NCI-H1436 treated with DMSO at 0.1 percent for 48 hours (cell line): Measurements from ENCODE around the gene WDFY2.

ENCODE experiments used
- DNase-seq: peaks from one replicate; lab custom pipeline; 2025; lab: John Stamatoyannopoulos, UW

The WDFY2 gene

DNA sequence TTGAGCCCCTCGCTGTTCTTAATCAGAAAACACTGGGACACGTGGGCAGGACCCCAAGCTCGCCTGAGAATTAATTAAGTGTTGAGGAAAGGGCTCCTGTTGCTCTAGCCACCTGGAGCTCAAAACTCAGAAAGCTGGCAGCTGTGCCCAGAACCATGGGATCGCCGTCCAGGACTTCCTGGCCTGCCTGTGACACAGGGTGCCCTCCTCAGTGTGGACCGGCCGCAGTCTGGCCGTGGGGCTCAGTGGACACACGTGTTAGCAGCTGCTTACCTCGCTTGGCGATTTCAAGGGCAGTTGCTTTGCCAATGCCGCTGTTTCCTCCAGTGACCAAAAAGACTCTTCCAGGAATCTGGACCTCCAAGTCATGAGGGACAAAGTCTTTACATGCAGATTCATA lies 215.0 kb downstream of the WDFY2 start:
- DNase-seq, result no peak

DNA sequence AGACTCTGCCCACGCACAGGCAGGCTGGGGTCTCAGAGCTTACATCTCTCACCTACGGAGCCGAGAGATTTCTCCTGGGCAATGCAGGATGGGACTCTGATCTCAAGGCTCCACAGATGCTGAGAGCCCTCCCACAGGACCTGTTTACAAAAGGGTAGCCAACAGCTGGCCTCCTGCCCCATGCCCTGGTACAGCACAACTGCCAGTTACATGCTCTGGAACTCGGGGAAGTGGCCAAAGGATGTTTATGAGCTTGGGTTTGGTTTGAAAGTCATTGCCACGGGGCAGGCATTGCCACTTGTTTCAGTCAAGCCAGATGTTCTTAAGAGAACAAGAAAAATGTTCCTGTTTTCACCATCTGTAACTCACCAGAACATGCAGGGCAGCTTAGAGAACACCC lies 216.2 kb downstream of the WDFY2 start:
- no peak for DNase-seq

DNA sequence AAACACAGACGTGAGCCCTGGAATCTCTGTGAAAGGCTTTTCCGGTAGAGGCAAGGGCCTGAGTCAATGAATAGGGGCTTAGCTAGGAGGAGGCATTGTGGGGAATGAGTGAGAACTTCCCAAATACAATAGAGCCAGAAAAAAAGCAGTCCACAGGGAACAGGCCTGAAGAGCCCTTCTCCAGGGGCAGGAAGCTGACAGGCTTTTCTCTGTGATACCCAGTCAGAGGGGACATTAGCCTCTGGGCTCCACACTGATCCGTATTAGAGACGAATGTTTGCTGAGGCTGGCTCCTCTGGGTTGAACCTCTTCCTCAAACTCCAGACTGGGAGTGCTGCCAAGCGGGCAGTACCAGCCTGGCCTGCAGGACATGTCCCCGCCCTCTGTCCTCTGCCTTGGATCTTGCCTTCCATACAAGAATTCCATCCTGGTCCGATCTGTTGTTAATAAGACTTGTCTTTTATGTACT lies 217.4 kb downstream of the WDFY2 start:
- no peak for DNase-seq

DNA sequence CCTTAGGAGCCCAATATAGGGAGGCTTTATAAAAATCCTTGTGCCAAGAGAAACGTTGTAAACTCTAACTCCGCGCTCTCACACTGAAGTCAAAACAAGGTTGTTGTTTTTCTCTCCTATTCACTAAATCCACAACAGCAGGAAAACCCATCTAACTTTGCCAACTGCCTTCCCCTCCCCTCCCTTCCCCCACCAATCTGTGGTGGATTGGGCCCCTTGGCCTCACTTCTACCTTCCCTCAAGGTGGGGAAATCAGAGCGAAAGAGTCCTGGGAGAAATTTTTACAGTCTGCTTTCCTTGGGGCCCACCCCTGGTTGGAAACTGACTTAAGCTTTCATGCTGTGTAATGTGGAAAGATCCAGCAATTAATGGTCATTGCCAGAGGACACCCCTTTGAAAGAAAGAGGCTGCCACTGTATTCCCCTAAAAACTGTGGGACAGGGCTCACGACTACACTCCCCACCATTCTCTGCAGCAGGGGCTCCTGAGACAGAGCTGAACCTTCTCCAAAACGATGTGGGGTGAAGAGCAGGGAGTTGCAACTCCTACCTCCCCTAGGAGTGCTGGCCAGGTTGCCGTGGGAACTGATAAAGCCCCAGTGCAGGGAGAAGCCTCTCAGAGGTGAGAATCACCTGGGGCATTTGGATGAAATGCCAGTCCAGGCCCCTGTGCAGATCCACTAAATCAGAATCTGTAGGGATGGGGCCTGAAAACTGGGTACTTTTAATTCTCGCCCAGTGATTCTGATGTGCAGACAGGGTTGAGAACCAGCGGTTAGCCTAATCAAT lies 218.6 kb downstream of the WDFY2 start:
- DNase-seq, result no peak

- DNase-seq, result no peak
Observed at GRCh38 chr13:51803422-51804294, 219.4 kb downstream of the WDFY2 start, which contains the start of gene DHRS12. Gene DHRS12 (minus strand): TSS chr13:51804163. CDS start chr13:51799659, 4,504 bp downstream.

DNA sequence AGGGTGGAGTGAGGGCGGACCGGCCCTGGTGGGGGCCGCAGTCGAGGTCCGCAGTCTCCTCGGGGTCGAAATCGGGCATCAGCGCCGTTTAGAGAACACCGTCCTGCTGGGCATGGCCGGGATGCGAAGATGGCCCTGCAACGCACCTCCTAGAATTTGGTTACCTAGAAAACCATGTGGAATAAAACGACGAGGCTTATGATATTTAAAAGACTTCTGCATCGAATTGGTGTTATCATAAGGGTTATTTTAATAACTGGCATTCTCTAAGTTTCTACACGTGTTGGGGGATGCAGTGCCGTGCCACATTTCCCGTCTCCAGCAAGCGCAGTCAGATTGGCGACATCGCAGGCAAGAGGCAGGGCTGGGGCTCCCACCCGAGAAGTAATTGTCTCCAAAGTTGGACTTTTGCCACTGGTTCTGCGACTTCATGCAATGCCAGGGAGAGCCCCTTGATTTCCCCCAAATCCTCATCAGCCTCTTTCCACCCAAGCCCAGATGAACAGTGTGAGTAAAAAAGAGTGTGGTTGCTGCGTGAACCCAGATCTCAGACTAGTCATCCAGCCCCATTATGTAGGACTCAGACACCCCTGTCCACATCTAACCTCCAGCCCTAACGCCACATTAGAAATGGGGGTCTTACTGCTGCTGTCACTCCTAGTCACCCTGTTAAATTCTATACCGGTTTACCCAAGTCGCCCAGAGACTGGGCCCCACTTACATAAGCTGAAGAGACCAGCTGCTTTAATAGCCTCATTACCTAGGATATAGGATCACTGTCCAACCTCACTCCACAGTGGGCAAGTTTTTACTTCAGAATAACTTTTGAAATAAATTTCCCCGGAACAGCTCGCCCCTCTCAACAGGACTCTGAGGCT lies 220.3 kb downstream of the WDFY2 start:
- DNase-seq, result no peak

GRCh38 chr13:51805313-51805712 lies 221.1 kb downstream of the WDFY2 start:
- DNase-seq, result no peak

DNA sequence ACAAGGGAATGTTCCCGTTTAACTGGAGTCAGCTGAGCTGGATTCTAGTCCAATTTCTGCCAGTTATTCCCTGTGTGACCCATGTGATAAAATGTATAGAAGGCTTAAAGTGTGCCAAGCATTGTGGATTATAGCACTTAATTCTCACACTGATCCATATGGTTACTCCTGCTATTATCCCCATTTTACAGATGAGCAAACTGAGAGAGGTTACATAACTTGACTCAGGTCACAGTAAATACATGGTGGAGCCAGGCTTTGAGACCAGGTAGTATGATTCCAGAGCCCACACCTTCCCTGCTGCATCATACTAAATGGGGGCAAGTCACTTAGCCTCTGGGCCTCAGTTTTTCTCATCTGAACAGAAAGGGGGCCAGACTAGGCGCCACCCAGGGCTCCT lies 221.7 kb downstream of the WDFY2 start:
- DNase-seq, result no peak

GRCh38 chr13:51806566-51806965 lies 222.3 kb downstream of the WDFY2 start:
- DNase-seq, result no peak

DNA sequence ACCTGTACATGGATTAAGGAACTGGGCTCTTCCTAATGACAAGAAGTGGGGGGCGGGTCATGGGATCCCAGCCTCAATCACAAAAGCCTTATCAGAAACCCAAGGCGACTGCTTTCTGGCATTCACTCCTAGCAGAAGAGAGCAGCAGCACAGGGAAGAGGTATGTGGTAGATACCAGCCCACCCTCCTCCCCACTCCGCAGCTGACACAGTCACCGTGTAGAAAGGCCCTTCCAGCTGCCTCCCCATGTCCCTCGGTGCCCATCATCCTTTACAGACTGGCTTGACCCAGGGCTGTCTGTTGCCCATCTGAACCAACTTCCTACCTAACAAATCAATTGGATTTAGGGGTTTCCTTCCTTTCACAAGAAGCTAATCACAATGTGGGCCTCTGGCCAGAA lies 222.8 kb downstream of the WDFY2 start:
- DNase-seq, result no peak

- DNase-seq, result no peak
Observed at GRCh38 chr13:51808811-51809210, 224.5 kb downstream of the WDFY2 start.

DNA sequence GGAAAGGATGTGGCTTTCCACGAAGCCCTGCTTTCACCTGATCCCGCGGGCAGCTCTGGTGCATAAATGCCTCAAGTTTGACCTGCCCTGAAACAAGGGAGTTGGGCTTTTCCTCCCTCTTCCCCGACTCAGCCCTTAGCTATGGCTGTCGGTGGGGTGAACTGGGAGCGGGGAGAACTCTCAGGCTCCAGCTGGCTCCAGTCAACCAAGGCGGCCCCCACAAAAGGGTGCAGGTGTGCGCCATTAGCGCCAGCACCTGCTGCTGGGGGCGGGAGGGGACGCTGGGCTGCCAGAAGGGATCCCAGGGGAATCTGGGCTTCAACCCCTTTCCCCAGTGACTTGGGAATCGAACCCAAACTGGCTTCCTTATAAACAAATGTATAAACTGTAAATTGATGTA lies 226.8 kb downstream of the WDFY2 start:
- peak; percentile 32 for DNase-seq

GRCh38 chr13:51811920-51812451 lies 227.7 kb downstream of the WDFY2 start:
- DNase-seq, result no peak

DNA sequence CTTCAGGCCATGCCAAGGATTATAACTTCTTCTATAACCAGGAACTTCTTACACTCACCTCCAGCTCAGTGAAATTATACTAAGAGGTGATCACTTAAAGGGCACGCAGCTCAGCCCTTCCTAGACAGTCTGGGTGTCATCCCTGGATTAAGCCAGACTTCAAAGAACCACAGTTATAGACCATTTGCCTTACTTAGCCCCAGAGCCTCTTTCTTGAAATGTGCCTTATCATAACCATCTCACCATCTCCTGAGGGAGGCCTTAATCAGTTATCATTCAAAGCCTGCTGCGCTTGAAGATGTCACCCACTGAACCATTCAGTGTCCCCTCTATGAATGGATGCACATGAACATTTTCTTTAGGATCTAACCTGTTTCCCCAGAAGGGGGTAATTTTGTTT lies 229.8 kb downstream of the WDFY2 start:
- DNase-seq, result no peak

DNA sequence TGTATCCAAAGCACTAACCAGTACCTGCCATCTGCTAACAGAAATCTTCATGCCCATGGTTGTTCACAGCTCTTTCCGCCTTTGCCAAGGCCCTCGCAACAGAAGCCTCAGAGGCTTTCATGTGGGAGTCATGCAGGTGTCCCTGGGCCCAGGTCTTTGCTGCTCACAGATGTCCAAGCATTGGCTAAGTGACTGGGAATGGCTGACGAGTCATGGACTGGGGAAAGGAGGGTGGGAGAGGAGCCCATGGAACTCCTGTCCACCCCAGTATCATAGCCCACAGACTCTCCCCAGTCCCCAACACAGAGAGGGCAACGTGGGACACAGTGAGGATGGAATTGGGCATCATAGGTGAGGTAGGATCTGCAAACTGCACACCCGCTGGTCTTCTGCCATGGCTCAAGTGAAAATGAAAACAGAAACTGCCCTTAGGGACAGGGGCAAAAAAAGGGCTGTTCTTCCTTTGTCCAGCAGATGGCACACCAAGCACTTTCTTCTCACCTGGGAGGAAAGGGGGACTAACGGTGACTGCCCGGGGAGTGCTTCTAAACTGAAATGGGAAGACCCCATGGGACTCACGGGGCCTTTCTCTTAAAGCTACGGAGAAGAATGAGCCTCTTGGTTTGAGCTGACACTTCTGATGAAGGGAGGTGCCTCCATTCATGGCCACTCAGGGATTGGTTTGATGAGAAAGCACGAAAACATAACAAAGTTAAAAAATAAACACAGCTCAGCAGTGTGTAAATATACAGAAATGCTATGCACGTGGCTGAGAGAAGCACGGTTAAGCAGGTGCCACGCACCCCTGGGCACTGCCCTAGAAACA lies 230.8 kb downstream of the WDFY2 start:
- no peak for DNase-seq

DNA sequence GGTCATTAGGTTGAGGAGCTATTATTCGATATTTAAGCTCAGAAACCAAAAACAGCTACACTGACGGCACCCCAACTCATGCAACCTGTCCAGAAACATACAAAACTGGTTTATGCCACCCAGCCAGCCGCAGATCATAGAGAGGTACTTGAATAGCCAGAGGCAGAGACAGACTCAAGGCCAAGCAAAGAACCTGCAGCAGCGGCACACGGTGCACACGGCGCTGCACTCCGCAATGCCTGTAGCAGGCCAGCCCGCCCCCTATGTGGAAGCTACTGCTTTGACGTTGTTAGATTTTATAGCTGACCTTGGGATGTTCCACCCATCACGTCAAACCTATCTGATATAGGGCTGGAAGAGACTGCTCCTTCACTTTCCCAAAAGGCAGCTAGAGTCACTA lies 231.6 kb downstream of the WDFY2 start:
- DNase-seq, result no peak

GRCh38 chr13:51816604-51817249 lies 232.5 kb downstream of the WDFY2 start:
- DNase-seq, result no peak
